Breast epithelium (tissue), 3 donors: ENCODE measurements around the gene CHDH.

ENCODE experiments used
- CTCF ChIP-seq, 3 donors: fragments of 450-650 bp; IDR thresholded peaks; one replicate each; pipeline ENCODE4 v1.5.1; 2016 to 2017; ENCODE audit warnings: antibody characterized with exemption in 3 of 3, mild to moderate bottlenecking in 3 of 3, moderate library complexity in 3 of 3
- POLR2A ChIP-seq: fragments of 450-650 bp; IDR thresholded peaks from one replicate; pipeline ENCODE4 v1.6.1; 2016; ENCODE audit warnings: antibody characterized with exemption, mild to moderate bottlenecking, moderate library complexity

- TF ChIP-seq CTCF (IDR thresholded peaks at IDR 0.05), result no peak
- TF ChIP-seq POLR2A, result no peak
Observed at GRCh38 chr3:53885239-53885638, 39.0 kb upstream of the CHDH start.
